Testis (tissue), 2 donors: ENCODE results near the gene NLRC5.

Experiments used
- CTCF ChIP-seq, 3 experiments: fragments of 450-650 bp in 2 of 3; fragments of 200-600 bp in 1 of 3; sonication (generic) in 1 of 3; IDR thresholded peaks; one replicate each; pipeline ENCODE4 v1.5.1; 2016 to 2019; ENCODE audit warnings: antibody characterized with exemption in 3 of 3, mild to moderate bottlenecking in 2 of 3, moderate library complexity in 1 of 3
- POLR2A ChIP-seq: fragments of 450-650 bp; IDR thresholded peaks from one replicate; pipeline ENCODE4 v1.6.1; 2017; ENCODE audit warnings: antibody characterized with exemption, mild to moderate bottlenecking, moderate library complexity

DNA sequence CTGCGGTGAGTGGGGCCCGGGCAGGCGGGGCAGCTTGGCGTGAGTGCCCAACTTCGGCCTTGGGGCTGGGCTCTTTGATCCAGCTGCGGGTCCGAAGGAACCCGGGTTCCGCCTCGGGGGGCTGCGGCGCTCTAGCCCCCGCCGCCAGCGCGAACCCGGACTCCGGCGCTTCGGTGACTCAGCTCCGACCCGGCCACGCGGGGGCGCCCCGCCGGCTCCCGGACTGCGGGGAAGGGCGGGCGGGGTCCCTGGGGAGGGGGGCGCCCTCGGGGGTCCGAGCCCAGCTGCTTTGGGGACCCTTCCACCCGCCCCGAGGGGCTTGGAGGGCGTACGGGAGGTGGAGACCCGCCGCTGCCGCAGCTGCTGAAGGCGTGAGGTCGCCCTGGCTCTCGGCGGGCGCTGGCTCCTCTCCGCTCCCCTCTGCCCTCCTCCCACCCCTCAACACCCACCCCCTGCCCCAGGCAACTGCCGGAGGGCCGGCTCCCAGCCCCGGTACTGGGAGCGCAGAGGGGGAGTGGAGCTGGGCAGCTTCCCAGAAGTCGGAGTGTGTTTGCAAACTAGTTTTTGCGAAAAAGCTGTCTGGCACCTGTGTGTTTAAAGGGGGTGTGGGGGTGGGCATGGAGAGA, 103.5 kb downstream of the NLRC5 start:
- TF ChIP-seq CTCF (IDR thresholded peaks at IDR 0.05) (peak in 2 of 3 experiments; percentile 13 to 70), POLR2A (no peak)
